ENCODE data around the gene CLCN6.
A peak's percentile ranks its signal among the peaks of the same experiment; 100 is the strongest.

The CLCN6 gene

DNA sequence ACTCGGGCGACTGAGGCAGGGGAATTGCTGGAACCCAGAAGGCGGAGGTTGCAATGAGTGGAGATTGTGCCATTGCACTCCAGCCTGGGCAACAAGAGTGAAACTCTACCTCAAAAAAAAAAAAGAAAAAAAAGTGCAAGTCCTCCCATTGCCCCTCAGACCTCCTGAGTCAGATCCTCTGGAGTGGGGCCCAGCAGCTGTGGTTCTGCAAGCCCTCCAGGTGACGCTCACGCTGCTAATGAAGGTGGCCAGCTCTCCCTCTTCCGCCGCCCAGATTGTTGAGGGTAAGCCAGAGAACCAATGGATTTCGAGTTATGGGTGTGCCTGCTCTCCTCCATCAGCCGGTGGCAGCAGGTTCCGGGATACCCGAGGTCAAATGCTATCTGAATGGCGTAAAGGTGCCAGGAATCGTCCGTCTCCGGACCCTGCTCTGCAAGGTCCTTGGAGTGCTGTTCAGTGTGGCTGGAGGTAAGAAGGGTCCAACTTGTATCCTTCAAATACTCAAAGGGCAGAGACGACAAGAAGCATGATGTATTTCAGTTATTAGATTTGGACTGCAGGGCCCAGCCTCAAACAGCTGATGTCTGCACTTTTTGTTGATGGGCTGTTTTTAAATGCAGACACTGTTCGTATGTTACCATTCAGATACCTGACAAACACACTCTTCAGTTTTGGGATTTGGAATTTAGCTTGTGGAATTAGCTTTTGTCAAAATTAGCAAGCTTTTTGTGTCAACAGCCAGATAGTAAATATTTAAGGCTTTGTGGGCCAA, 17.6 kb downstream of the CLCN6 start:
- no peak for DNase-seq

GRCh38 chr1:11825131-11825530, 19.1 kb downstream of the CLCN6 start:
- no peak for DNase-seq

DNA sequence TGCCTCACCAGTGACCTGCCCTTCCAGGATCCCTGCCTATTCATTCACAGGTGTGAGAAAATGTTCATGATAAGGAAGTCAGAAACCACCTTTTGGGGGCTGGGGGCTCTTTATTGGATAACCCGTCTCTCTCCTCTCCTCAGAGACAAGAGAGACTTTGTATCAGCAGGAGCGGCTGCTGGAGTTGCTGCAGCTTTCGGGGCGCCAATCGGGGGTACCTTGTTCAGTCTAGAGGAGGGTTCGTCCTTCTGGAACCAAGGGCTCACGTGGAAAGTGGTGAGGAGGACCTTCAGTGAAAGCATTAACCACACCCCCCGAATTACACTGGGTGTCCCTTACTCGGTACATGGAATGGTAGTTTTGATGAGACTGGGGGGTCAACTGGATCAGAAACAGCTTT, 21.0 kb downstream of the CLCN6 start:
- no peak for DNase-seq

DNA sequence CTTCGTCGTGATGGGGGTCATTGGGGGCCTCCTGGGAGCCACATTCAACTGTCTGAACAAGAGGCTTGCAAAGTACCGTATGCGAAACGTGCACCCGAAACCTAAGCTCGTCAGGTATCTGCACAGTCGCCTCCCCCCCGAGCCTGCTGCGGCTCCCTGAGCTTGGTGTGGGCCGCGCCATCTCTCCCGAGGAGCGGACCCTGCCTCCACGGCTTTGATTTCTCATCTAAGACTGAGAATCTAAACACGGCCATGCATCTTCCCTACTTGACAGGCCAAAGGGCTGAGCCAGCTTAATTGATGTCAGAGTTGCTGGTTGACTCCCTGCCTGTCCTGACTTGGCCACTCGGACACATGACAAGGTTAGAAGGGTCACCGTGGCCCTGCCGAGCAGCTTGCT, 22.5 kb downstream of the CLCN6 start:
- no peak for DNase-seq

- no peak for DNase-seq
Observed at GRCh38 chr1:11831945-11832725, 26.1 kb downstream of the CLCN6 start.

DNA sequence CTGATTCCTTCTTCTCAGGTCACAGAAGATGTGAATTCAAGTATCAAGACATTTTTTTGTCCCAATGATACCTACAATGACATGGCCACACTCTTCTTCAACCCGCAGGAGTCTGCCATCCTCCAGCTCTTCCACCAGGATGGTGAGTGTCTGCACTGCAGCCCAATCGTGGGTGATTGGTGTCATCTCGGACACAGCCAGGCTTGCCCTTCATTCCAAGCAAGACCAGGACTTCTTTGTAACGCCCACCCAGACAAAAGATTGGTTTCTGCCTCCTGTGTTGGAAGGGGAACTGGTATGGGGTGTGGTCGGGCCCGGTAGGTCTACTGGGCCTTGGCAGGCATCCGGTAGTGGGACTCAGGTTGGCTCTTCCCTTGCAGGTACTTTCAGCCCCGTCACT, 27.5 kb downstream of the CLCN6 start:
- no peak for DNase-seq

DNA sequence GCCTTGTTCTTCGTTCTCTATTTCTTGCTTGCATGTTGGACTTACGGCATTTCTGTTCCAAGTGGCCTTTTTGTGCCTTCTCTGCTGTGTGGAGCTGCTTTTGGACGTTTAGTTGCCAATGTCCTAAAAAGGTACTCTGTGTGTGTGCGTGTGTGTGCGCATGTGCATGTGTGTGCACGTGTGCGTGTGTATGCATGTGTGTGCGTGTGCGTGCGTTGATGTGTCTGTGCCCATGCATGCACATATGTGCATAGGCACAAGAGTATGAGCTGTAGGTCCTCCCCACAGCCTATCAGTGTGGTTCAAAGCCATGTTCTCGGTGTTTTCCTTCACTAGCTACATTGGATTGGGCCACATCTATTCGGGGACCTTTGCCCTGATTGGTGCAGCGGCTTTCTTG, 27.9 kb downstream of the CLCN6 start:
- DNase-seq = no peak

DNA sequence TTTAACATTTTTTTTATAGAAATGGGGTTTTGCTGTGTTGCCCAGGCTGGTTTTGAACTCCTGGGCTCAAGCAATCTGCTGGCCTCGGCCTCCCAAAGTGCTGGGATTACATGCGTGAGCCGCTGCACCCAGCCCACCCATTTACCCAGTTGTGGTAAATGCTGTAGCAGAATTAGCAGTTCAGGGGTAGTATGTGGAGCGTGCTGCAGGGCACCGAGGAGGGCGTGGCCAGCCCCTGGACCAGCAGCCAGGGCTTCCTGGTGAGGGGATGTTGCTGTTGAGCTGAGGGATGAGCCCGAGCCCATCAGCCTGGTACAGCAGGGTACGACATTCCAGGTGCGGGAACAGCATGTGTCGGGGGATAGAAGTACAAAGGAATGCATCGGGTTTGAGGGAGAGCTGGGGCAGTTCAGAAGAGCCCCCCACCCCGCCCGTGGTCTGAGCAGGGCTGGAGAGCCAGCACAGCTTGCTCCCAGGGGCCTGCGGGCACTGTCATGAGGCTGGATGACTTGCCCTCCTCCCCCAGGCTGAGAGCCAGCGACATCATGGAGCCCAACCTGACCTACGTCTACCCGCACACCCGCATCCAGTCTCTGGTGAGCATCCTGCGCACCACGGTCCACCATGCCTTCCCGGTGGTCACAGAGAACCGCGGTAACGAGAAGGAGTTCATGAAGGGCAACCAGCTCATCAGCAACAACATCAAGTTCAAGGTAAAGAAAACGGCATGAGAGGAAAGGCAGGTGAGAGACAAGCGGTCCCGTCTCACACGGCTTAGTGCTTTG, 29.6 kb downstream of the CLCN6 start:
- DNase-seq = no peak

GRCh38 chr1:11836955-11837766, 31.2 kb downstream of the CLCN6 start:
- DNase-seq = no peak

DNA sequence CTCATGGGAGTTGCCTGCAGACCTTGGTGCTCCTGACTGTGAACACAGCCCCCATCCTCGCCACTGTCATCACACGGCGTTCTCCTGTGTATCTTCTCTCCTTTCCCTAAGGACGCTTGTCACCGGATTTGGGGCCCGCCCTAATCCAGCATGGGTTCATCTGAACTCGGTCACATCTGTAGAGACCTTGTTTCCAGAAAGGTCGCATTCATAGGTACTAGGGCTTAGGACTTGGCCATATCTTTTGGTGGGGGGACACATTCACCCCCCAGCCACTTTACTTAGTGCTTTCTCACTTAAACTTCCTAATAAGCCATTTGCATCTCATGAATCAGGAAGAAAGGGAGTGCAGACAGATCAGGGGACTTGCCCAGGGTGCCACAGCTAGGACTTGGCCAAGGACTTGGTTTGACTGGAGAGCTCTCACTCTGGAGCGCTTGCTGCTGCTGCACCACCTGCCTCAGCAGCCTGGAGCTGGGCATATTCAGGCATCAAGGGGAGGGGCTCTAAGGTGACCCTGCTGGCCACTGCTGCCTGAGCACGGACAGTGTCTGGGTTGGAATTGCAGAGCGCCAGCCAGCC, 31.9 kb downstream of the CLCN6 start:
- DNase-seq = no peak

DNA sequence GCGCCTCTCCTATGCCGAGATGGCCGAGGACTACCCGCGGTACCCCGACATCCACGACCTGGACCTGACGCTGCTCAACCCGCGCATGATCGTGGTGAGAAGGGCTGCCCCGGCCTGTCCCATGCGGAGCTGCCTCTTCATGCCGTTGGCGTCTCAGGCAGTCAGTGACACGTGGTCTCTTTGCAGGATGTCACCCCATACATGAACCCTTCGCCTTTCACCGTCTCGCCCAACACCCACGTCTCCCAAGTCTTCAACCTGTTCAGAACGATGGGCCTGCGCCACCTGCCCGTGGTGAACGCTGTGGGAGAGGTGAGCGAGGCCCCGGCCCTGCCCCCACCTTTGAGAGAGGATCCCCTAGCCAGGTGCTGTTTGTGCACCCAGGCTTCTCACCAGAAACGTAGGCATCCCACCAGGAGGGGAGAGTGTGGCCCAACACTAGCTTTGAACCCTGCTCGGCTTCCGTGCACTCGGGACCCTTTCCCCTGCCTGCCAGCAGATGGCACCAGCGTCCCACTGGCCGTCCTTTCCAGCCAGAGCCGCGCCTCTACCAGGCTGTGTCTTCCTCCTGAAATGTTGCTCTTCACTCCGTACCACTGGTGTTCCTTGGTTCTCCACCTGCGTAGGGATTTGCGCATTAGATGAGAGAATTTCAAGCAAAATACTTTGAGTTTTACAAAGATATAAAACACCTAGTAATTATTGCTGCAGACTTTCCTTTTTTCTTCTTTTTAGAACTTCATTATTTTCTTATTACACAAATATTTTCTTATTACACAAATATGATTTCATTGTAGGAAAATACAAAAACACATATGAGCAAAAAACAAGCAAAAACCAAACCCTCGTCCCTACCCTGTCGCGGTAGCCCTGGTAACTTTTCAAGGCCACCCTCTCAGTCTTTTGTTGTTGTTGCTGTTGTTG, 32.6 kb downstream of the CLCN6 start:
- DNase-seq = peak in 47 of 51 donors; percentile 8 to 80 (median 45)

DNA sequence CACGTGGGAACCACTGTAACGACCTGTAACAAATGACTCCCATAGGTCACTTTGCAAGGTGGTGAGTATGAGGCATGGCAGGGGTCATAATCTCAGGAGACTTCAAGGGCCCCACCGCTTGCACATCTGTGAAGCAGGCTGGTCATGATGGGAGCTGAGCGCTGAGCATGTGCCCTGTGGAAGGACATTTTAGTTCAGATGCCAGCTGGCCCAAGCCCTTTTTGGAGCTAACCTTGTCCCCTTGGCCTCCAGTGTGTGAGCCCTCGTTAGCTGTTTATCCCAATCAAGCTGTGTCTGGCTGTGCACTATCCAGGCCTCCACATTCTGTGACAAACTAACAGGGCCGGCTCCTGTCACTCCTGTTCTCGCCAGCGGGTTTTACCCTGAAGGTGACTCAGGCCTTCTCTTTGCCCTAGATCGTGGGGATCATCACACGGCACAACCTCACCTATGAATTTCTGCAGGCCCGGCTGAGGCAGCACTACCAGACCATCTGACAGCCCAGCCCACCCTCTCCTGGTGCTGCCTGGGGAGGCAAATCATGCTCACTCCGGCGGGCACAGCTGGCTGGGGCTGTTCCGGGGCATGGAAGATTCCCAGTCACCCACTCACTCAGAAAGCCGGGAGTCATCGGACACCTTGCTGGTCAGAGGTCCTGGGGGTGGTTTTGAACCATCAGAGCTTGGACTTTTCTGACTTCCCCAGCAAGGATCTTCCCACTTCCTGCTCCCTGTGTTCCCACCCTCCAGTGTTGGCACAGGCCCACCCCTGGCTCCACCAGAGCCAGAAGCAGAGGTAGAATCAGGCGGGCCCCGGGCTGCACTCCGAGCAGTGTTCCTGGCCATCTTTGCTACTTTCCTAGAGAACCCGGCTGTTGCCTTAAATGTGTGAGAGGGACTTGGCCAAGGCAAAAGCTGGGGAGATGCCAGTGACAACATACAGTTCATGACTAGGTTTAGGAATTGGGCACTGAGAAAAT, 34.0 kb downstream of the CLCN6 start:
- no peak for DNase-seq

DNA sequence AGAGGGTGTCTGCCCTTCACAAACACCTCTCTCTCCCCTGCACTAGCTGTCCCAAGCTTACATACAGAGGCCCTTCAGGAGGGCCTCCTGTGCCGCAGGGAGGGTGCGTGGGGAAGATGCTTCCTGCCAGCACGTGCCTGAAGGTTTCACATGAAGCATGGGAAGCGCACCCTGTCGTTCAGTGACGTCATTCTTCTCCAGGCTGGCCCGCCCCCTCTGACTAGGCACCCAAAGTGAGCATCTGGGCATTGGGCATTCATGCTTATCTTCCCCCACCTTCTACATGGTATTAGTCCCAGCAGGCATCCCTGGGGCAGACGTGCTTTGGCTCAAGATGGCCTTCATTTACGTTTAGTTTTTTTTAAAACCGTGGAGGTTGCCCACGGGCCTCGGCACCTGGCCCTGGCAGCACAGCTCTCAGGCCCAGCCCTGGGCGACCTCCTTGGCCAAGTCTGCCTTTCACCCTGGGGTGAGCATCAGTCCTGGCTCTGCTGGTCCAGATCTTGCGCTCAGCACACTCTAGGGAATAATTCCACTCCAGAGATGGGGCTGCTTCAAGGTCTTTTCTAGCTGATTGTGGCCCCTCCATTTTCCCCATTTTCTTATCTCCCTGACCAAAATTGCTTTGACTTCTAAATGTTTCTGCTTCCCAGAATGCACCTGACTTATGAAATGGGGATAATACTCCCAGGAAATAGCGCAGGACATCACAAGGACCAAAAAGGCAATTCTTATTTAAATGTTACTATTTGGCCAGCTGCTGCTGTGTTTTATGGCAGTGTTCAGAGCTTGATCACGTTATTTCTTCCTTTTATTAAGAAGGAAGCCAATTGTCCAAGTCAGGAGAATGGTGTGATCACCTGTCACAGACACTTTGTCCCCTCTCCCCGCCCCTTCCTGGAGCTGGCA, 35.5 kb downstream of the CLCN6 start:
- no peak for DNase-seq

DNA sequence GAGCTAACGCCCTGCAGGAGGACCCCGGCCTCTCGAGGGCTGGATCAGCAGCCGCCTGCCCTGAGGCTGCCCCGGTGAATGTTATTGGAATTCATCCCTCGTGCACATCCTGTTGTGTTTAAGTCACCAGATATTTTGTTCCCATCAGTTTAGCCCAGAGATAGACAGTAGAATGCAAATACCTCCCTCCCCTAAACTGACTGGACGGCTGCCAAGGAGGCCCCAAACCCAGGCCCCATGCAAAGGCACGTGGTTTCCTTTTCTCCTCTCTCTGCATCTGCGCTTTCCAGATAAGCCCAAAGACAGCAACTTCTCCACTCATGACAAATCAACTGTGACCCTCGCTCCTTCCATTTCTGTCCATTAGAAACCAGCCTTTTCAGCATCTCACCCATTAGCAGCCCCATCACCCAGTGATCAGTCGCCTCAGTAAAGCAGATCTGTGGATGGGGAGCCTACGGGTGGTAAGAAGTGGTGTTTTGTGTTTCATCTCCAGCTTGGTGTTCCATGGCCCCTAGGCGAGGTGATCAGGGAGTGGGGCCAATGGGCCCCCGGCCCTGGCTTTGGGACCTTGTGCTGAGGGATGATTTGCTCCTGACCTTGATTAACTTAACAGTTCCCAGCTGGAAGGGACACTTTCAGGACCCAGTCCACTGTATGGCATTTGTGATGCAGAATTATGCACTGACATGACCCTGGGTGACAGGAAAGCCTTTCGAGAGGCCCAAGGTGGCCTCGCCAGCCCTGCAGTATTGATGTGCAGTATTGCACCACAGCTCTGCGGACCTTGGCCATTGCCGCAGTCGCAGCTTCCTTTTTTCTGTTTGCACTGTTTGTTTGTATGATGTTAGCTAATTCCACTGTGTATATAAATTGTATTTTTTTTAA, 36.4 kb downstream of the CLCN6 start:
- DNase-seq = peak in 1 of 51 donors; percentile 8

DNA sequence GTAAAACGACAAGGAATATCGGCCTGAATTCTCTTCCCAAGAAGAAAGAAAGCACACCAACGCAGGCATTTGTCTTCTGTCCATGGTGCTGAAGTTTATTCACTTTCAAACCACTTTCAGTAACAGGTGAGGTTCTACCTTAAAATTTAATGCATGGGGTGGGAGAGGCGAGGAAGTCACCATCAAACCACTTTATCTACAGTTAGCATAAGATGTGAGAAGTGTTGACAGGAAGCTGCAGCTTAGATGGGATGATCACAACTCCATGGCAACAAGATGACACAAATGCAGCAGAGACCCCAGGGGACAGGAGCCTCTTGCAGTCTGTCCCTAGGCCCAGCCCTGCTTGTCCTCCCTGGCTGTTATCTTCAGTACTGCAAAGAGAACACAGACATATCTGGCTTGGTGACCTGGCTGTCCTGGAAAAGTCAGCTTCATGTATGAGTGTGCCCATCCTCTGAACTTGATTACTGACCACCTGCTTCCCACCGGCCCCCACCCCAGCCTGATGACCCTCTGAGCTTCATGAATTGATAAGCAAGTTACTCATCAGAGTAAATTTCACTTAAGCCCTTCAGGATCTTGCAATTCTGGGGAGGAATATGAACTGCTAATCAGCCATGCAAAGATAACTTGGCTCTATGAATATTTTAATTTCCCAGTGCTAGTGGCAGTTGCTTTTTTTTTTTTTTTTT, 39.8 kb downstream of the CLCN6 start:
- DNase-seq = no peak
